ENCODE measurements around the gene CCL22. TPM values are rescaled to one million over a fixed set of nuclear protein-coding genes. Genes with fewer than 3 reads are reported as not detected.

CCL22 gene
- total RNA-seq, 1 experiment from 2014 or later, result 0.66 TPM

DNA sequence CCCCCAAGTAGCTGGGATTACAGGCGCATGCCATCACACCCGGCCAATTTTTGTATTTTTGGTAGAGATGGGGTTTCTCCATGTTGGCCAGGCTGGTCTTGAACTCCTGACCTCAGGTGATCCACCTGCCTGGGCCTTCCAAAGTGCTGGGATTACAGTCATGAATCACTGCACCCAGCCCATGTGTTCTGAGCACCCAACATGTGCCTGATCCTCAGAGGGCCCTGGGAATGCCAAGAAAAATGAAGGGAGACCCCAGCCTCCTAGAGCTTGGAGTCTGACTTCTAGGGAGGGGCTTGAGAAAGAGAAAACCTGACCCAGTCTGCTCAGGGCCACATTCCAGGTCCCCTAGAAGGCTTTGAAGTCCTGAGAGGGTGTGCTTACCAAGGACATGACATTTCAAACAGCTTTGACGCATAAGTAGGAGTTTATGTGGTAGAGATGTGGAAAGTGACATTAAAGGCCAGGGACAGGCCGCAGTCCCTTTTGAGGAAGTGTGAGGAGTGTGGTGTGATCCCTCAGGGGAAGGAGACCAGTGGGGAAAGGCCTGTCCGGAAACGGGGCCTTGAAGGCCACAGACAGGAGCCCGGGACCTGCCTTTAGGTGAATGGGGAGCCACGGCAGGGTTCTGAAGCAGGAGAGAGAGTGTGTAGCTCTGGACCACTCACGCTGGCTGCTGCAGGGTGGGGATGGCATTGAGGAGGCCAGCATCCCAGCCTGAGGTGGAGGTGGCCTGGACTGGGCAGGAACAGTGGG is 1.1 kb upstream of the CCL22 start (continued):
- TF ChIP-seq, protein P1, sequence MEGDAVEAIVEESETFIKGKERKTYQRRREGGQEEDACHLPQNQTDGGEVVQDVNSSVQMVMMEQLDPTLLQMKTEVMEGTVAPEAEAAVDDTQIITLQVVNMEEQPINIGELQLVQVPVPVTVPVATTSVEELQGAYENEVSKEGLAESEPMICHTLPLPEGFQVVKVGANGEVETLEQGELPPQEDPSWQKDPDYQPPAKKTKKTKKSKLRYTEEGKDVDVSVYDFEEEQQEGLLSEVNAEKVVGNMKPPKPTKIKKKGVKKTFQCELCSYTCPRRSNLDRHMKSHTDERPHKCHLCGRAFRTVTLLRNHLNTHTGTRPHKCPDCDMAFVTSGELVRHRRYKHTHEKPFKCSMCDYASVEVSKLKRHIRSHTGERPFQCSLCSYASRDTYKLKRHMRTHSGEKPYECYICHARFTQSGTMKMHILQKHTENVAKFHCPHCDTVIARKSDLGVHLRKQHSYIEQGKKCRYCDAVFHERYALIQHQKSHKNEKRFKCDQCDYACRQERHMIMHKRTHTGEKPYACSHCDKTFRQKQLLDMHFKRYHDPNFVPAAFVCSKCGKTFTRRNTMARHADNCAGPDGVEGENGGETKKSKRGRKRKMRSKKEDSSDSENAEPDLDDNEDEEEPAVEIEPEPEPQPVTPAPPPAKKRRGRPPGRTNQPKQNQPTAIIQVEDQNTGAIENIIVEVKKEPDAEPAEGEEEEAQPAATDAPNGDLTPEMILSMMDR (IDR thresholded peaks at IDR 0.05 in 2 of 3, conservative IDR thresholded peaks at IDR 0.05 in 1 of 3; ENCODE audit: borderline replicate concordance in 1 of 3, insufficient read depth in 1 of 3, low read depth in 2 of 3, low read length in 2 of 3), result no peak
- TF ChIP-seq, protein P2, sequence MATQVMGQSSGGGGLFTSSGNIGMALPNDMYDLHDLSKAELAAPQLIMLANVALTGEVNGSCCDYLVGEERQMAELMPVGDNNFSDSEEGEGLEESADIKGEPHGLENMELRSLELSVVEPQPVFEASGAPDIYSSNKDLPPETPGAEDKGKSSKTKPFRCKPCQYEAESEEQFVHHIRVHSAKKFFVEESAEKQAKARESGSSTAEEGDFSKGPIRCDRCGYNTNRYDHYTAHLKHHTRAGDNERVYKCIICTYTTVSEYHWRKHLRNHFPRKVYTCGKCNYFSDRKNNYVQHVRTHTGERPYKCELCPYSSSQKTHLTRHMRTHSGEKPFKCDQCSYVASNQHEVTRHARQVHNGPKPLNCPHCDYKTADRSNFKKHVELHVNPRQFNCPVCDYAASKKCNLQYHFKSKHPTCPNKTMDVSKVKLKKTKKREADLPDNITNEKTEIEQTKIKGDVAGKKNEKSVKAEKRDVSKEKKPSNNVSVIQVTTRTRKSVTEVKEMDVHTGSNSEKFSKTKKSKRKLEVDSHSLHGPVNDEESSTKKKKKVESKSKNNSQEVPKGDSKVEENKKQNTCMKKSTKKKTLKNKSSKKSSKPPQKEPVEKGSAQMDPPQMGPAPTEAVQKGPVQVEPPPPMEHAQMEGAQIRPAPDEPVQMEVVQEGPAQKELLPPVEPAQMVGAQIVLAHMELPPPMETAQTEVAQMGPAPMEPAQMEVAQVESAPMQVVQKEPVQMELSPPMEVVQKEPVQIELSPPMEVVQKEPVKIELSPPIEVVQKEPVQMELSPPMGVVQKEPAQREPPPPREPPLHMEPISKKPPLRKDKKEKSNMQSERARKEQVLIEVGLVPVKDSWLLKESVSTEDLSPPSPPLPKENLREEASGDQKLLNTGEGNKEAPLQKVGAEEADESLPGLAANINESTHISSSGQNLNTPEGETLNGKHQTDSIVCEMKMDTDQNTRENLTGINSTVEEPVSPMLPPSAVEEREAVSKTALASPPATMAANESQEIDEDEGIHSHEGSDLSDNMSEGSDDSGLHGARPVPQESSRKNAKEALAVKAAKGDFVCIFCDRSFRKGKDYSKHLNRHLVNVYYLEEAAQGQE (IDR thresholded peaks at IDR 0.05; ENCODE audit: low read depth), result no peak
- TF ChIP-seq ZNF274 (IDR thresholded peaks at IDR 0.05; ENCODE audit: low read depth, low read length) (no peak), TCF7L2 (IDR thresholded peaks at IDR 0.05; ENCODE audit: borderline replicate concordance, extremely low read depth, insufficient read depth, insufficient read length) (no peak)

DNA sequence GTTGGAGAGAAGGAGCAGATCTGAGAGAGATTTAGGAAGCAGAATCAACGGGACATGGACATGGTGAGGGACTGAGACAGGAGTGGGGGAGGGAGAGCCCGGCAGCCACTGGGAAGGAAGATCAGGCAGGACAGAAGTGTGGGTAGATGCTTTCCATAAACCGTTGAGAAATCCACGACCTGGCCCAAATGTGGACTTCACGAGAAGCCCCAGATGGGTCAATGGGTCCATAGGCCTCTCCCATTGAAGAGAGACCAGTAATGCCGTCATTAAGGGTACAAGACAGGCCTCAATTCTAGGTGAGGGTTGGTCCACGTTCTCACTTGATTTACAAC is 530 bp upstream of the CCL22 start:
- Histone ChIP-seq H3K4me3 (replicated peaks in 1 of 2; ENCODE audit: low read depth in 1 of 2, low read length in 2 of 2) (no peak overlapping the region), H3K79me2 (ENCODE audit: insufficient read depth, low read length) (no peaks in the 10 kb centered on the region), H3K36me3 (ENCODE audit: control insufficient read depth in 1 of 2, insufficient read depth in 2 of 2, low read length in 2 of 2) (no peaks in the 10 kb centered on the region), H3K4me2 (ENCODE audit: low read length) (no peak overlapping the region), H4K20me1 (ENCODE audit: insufficient read depth) (no peaks in the 10 kb centered on the region), H2AFZ (ENCODE audit: low read depth, low read length, poor library complexity, severe bottlenecking) (no peak overlapping the region), H3K4me1 (ENCODE audit: control insufficient read depth in 1 of 2, insufficient read depth in 2 of 2, low read length in 2 of 2) (peaks cover 0 to 7% of the 10 kb centered on the region in 2 experiments; a peak in 2 of 4 replicates), H3K27me3 (ENCODE audit: insufficient read depth, low read length) (no peaks in the 10 kb centered on the region), H3K27ac (ENCODE audit: low read depth, low read length) (no peak overlapping the region), H3K9me3 (ENCODE audit: control insufficient read depth in 1 of 2, insufficient read depth in 1 of 2, low read depth in 1 of 2, low read length in 2 of 2) (no peaks in the 10 kb centered on the region), H3K9me2 (ENCODE audit: insufficient read depth) (no peaks in the 10 kb centered on the region), H3K9ac (ENCODE audit: low read length) (no peak overlapping the region)
- TF ChIP-seq POLR2AphosphoS5 (IDR thresholded peaks at IDR 0.05; ENCODE audit: low read depth, low read length), result no peak
- TF ChIP-seq YY1 (IDR thresholded peaks at IDR 0.05; ENCODE audit: extremely low read depth, insufficient replicate concordance, low read depth, low read length), result no peak
- TF ChIP-seq TCF7L2 (IDR thresholded peaks at IDR 0.05; ENCODE audit: borderline replicate concordance, extremely low read depth, insufficient read depth, insufficient read length), result no peak
- TF ChIP-seq, protein P3, sequence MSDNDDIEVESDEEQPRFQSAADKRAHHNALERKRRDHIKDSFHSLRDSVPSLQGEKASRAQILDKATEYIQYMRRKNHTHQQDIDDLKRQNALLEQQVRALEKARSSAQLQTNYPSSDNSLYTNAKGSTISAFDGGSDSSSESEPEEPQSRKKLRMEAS (IDR thresholded peaks at IDR 0.05), result no peak
- TF ChIP-seq, protein P4, sequence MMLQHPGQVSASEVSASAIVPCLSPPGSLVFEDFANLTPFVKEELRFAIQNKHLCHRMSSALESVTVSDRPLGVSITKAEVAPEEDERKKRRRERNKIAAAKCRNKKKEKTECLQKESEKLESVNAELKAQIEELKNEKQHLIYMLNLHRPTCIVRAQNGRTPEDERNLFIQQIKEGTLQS (IDR thresholded peaks at IDR 0.05), result no peak
- no peak for TF ChIP-seq CBX3 (IDR thresholded peaks at IDR 0.05; ENCODE audit: low read depth)
- TF ChIP-seq SRF (IDR thresholded peaks at IDR 0.05; ENCODE audit: low read depth), result no peak
- TF ChIP-seq RAD21 (IDR thresholded peaks at IDR 0.05; ENCODE audit: low read depth), result no peak
- TF ChIP-seq ZNF274 (IDR thresholded peaks at IDR 0.05; ENCODE audit: low read depth, low read length), result no peak
- no peak for ATAC-seq
- ChIA-PET RAD21 (ENCODE audit: low non-redundant PET in 1 of 2, low total read pairs in 2 of 2, uncharacterized antibody in 2 of 2, unreplicated experiment in 2 of 2) (no interaction called here), POLR2A (no interaction called here), CTCF (no interaction called here)
- DNase-seq (ENCODE audit: low read depth, low spot score), result no peak
- no TSS peak for BruUV-seq (replicated peaks)
- intact Hi-C loops (cut with micrococcal nuclease), result no loop called here
